HG03095 (cell line): Measurements from ENCODE around the gene FAM222A.

ENCODE experiments used
- ATAC-seq: cut with Tn5 transposase; IDR thresholded peaks from one replicate; pipeline ENCODE4 v1.9.1; 2021; ENCODE audit warnings: moderate library complexity; ENCODE audit not compliant: unreplicated experiment

FAM222A gene

DNA sequence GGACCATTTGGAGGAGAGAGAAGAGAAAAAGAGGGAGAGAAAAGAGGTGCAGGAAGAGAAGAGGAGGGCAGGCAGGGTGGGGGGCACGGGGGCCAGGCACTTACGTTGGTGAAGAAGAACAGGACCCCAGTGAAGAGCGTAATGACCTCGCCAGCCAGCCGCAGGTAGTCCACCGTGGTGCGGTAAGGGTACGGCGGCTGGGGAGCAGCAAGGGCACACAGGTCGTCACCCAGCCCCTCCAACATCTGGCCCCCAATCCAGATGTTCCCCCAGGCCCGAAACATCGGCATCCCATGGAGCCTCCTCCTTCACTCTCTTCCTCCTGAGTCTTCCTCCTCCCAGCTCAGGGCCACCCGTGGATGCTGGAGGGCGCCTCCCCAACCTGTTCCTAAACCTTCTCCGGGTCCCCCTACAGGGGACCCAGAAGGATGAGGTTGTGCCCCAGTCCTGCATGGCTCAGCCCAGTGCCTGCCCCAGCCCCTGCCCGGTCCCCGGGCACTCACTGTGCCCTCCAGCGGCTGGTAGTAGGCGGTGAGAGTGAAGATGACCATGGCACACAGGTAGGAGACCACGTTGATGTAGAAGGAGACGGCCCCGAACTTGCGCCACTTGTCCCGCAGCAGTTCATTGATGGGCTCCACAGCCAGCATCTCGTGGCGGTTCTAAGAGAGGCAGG lies 80.3 kb downstream of the FAM222A start:
- ATAC-seq, result no peak

DNA sequence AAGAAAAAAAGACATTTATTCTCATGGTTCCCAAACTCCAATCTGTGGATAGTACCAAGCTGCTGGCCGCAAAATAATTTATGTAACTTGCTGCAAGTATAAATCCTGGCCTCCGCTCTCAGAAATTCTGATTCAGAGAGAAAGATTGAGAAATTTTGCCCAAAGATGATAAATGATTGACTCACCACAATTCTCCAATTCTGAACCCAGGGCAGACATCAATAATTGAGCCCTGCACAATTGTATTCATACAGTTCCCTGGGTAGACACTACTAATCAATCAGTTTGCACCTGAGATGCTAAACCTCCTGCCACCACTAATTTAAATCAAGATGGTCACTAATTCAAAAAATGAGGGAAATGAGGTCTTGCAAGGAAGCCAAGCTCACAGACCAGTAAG lies 81.4 kb downstream of the FAM222A start:
- ATAC-seq, result no peak

DNA sequence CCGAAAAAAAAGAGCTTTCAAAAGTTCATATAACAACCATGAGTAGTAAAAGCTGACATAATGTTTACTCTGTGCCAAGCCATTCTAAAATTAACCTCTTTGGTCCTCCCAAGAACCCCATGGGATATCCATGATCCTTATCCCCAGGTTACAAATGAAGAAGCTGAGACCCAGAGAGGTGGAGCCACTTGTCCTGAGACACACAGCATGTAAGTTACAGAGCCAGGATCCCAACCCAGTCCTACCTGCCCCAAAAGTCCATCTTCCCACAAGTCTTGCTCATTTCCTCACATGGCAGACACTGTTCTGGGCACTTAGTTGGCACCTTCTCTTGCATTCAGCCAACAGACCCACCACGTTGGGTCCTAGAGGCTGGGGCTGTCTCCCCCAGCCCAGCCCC lies 82.4 kb downstream of the FAM222A start:
- ATAC-seq, result no peak

DNA sequence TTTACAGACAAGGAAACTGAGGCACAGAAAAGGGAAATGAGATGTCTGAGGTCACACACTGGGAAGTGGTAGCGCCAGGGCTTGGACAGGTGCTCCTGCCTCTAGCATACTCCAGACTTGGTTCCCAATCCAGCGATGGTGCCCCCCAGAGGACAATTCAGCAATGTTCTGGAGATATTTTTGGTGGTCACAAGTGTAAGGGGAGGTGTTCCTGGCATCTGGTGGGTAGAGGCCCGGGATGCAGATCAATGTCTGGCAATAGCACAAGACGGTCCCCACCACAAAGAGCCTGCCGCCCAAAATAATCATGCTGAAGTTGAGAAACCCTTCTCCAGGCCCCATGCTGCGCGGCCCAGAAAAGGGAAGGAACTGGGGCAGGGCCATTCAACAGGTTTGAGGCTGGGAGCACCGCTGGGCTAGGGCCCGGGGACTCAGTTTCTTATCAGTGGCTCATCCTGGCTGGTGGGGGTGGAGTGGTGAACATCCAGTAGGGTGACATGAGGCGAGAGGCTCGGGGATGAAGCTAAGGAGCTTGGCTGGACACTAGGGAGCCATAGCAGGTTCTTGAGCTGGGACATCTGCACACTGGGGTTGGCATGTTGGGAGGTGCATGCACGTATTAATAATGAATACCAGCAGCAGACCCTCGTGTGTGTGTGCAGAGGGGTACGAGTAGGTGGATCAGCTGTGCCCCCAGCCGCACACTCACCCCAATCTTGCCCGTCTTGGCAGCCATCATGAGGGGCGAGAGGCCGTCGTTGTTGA lies 84.5 kb downstream of the FAM222A start:
- ATAC-seq, result no peak

DNA sequence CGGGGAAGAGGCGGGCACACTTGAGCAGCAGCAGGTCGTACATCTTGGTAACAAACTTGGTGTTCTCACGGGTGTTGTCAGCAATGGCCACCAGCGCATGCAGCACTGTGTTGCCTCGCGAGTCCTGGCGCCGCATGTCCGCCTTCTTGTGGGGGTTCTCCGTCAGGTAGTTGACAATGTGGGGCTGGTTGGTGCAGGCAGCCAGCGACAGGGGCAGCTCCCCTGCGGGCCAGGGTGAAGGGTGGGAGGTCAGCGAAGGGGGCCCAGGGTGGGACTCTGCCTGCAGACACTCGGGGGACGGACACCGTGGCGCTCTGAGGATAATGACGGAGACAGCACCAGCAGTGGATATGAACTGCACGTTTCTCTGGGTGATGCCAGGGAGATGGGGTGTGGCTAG lies 85.1 kb downstream of the FAM222A start:
- no peak for ATAC-seq

DNA sequence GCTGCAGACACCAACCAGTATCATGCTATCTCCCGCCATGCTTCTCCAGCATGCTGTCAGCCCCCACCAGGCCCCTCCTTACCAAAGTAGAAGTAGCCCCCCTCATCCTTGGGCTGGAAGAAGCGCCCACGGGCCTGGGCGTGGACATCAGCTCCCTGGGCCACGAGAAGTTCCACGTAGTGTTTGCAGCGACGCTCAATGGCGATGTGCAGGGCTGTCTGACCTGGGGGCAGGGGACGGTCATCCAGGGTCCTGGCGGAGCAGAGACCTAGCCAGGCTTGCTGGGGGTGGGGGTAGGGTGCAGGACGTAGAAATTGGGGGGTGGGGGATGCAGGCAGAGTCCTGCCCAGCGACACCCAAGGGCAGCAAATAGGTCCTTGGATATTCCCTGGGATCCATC lies 86.9 kb downstream of the FAM222A start:
- no peak for ATAC-seq

DNA sequence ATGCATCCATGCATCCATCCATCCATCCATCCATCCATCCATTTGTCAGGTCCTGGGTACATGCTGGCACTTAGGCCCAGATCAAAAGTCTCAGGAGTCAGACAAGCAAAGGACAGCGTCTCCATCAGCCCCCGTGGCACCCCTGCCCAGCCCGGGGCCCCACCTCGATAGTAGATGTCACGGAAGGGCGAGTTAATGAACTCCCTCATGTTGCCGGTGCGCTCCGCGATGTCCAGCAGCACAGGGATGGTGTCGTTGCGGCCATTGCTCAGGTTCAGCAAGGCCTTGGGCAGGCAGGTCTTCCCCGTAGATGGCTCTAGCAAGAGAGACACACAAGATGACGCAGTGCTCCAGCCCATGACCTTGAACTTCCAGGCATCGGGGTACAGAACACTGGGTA lies 89.2 kb downstream of the FAM222A start:
- no peak for ATAC-seq

DNA sequence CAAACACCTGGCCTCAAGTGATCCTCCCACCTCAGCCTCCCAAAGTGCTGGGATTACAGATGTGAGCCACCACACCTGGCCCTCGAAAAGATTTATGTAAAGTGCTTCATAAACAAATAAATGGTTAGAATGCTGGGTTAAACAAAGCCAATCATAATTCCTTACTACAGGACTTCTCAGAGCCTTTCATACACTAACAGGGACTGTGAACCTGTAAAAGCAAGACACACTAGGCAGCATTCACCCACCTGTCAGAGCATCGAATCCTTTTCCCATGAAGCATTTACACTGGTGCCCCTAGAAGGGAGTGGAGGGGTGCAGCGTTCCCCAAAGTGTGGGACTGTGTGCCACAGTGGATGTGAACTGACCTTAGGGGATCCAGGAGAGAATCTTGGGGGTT lies 90.1 kb downstream of the FAM222A start:
- ATAC-seq, result no peak

DNA sequence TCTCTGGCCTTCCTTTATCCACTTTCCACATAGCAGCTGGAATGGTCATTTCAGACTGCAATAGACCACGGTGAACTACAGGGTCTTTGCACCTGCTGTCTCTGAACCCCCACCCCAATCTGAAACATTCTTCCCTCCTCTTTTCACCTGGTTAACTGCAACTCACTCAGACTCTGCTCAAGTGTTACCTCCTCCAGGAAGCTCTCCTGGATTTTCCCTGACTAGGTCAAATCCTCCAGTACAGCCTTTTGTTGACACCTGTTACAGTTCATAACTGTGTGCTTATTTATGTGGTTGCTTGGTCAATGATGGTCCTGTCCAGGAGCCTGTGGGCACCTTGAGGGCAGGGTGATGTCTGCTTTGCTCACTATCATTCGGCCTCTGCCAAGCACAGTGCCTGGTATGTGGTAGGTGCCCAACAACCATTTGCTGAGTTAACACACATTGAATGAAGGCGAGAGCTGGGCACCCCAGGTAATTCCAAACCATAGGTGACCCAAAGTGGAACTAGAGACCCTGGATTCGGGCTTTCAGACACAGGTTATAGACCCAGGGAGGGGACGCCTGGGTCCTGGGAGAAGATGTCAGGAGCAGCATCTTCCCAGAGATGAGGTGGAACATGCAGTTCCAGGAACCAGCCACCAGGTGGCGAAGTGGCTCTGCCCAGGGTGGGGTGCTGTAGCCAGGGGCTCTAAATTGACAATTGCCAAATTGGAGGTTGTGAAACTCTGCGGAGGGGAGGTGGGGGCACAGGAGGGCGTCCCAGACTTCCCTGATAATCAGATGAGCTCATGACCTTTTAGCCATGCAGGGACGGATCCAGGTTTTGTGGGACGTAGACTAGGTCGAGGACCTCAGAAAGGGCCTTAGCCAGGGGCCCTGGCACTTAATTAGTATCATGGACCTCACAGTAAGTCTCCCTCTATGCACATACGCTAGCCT lies 91.5 kb downstream of the FAM222A start:
- no peak for ATAC-seq

DNA sequence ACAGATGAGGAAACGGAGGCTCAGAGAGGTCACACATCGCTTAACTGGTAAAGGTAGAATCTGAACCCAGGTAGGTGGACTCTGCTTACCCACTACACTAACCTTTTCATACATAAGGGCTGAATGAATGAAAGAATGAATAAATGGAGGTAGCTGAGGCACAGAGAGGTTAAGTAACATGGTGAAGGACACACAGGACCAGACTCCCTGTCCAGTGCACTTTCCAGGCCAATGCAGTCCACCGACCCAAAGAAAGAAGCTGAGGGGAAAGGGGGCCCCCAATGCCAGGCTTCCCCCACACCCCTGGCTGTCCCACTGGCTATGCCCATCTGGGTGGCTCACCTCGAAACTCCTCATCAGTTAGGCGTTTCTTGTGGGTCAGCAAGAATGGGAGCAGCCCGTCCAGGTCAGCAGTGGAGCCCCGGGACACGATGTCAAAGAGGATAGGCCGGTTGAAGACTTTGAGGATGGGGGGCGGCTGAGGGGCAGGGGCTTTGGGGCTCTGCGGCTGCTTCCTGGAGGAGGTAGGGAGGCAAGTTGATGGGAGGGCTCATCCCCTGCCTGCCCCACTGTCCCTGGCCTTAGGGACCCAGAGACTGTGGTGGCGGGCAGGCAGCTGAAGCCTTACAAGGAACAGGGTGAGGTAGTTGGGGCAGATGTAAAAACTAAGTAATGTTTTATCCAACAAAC lies 94.5 kb downstream of the FAM222A start:
- ATAC-seq, result no peak

DNA sequence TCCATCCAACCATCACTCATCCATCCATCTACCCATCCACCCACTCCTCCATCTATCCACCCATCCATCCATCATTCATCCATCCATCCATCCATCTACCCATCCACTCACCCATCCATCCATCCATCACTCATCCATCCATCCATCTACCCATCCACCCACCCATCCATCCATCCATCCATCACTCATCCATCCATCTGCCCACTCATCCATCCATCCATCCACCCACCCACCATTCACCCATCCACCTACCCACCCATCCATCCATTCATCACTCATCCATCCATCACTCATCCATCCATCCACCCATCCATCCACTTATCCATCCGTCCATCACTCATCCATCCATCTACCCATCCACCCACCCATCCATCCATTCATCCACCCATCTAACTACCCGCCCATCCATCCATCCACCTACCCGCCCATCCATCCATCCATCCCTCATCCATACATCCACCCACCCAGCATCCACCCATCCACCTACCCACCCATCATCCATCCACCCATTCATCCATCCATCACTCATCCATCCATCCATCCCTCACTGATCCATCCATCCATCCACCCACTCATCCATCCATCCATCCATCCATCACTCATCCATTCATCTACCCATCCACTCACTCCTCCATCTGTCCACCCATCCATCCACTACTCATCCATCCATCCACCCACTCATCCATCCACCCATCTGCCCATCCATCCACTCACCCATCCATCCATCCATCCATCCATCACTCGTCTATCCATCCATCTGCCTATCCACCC lies 95.4 kb downstream of the FAM222A start:
- no peak for ATAC-seq

DNA sequence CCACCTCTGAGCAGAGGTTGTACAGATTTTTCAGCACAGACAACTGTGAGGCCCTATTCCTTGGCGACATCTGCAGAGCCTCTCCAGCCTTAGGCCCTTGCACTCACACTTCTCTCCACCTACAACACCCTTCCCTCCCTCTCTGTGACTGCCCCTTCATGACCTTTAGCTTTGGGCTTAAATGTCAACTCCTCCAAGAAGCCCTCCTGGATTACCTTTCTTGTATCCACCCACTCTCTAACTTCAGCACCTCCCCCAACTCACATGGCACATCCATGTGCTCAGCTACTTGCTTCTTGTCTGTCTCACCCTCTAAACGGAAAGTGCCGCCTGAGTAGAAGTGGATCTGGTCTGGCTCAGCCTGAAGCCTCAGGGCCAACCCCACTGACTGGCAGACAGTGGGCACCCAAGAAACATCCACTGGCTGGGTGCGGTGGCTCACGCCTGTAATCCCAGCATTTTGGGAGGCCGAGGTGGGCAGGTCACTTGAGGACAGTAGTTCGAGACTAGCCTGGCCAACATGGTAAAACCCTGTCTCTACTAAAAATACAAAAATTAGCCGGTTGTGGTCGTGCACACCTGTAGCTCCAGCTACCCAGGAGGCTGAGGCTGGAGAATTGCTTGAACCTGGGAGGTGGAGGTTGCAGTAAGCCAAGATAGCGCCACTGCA lies 97.5 kb downstream of the FAM222A start:
- no peak for ATAC-seq

DNA sequence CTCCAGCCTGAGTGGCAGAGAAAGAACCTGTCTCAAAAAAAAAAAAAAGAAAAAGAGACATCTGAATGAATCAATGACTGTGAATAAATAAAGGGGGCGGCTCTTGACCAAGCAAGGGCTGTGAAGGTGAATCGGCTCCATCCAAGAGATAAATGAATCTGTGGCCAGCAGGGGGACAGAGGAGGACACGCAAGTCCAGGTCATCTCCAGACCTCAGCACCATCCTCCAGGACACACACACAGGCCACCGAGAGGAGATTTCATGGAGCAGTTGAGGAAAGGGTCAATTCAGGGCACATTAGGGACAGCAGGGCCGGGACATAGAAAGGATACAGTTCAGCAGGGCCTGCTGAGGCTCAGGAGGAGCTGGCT lies 98.0 kb downstream of the FAM222A start:
- no peak for ATAC-seq

DNA sequence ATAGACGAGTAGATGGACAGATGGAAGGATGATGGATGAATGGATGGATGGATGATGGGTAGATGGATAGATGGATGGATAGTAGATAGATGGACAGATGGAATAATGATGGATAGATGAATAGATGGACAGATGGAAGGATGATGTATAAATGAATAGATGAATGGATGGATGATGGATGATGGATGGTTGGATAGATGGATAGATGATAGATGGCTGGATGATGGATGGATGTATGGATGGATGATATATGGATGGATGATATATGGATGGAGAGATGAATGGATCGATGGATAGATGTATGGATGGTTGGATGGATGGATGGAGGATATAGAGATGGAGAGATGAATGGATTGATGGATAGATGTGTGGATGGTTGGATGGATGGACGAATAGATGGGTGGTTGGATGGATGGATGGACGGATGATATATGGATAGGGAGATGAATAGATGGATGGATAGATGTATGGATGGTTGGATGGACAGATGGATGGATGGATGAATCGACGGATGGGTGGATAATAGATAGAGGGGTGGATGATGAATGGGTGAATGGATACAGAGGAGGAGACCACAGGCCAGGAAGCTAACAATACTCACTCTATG lies 100.3 kb downstream of the FAM222A start:
- no peak for ATAC-seq

DNA sequence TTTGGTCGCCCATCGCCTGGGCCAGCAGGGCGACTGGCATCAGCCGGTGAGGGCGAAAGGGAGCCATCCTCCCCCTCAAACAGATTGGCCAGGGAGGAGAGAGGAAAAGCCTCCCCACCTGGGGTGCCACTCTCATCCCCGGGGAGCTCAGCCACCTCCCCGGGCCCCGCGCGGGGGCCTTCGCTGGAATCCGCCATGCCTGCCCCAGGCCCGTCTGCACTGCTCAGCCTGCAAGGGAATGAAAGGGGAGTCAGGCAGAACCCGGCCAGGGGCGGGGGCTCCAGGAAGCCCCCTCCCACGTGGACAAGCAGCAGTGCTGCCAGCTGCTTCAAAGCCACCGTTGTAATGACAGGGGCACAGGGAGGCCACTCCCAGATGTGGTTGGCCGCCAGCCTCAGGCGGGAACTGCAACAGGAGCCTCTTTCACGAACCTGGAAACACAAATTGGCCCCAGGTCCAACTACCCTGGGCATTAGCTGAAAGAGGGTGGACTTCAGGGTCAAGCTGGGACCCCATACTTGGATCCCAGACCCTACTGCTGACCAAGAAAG lies 101.0 kb downstream of the FAM222A start:
- ATAC-seq, result no peak

DNA sequence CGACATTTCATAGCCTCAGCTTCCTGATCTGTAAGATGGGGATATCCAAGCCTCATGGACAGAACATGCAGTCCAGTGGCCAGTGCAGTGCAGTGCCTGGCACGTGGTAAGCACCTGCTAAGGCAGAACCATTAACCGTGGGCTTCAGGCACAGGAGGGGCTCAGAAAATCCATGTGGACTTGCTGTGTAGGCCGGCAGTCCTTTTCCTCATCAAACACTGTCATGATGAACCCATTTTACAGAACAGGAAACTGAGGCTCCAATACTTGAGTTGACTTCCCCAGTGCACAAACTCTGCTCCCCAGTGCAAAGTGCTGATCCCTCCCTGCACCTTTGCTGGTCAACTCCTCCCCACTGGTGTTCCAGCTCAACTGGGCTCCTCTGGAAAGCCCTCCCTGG lies 101.6 kb downstream of the FAM222A start:
- no peak for ATAC-seq

DNA sequence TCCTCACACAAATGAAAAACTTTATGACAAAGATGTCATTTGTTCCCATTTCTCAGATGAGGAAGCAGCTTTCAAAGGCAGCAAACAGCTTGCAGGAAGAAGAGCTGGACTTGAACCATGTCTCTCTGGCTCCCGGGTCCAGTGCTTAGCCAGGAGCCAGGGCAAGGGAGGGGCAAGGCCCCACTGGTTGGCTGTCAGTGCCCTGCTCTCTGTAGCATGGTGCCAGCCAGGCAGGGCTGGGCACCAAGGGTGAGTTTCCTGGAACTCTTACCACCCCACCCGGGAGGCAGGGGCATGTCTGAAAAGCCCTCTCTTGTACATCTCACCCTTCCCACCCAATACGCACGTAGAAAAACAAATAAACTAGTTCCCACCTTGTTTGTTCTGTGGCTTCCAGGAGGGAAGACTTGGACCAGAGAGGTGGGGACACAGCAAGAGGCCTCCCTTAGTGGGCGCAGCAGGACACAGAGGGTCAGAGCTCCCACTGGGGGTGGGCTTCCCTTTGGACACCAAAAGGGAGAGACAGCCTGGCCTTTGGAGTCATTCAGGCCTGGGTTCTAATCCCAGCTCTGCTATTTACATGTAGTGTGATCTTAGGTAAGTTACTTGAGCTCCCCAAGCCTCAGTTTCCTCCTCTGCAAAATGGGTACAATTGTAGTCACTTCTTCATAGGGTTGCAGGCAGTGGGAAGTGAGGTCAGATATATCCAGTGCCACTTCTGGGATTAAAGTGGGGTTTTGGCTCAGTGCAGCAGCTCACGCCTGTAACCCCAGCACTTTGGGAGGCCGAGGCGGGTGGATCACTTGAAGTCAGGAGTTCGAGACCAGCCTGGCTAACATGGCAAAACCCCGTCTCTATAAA lies 102.4 kb downstream of the FAM222A start:
- no peak for ATAC-seq

DNA sequence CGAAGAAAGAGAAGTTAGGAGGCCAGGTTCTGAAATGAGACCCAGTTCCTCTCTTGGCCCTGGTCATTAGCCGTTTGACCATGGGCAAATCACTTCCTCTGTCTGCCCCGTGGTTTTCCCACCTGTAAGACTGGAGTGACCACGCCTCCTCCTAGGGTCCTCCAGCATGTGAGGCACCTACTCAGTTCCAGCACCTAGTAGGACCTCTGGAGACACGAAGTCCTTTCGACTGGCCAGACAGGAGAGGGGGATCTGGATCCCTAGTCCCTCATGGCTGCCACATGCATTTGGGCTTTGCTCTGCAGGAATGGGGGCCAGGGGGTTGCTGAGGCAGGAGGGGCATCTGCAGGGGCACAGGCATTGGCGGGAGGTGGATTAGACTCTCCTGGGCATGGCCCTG lies 103.2 kb downstream of the FAM222A start:
- no peak for ATAC-seq
